ENCODE data around the gene PHF3. TPM values are rescaled to one million over a fixed set of nuclear protein-coding genes. Genes with fewer than 3 reads are reported as not detected.
"Not testable (repeated sequence)": the region's sequence is repeated elsewhere in the genome, so short reads cannot be mapped to it uniquely, and the experiment has no call there.

The PHF3 gene
- total RNA-seq, 2 experiments from 2014 or later: 39.3 to 40.2 TPM

- POLR2A ChIA-PET: no interaction called here
- Mint-ChIP-seq H3K9me3 (ENCODE audit: insufficient read depth) (peaks cover 4% of the 10 kb centered on the region), H3K27ac (no peak overlapping the region), H3K4me3 (no peak overlapping the region), H3K36me3 (ENCODE audit: low read depth) (no peaks in the 10 kb centered on the region), H3K4me1 (ENCODE audit: low read depth) (no peaks in the 10 kb centered on the region), H3K27me3 (ENCODE audit: low read depth) (no peaks in the 10 kb centered on the region)
- CTCF ChIA-PET: no interaction called here
- no peak for ATAC-seq
- DNase-seq: no peak
These were observed 114.8 kb downstream of the PHF3 start for GRCh38 chr6:63750400-63750799.

GRCh38 chr6:63757275-63757674 lies 121.7 kb downstream of the PHF3 start:
- DNase-seq; H3K4me3 Mint-ChIP-seq; ATAC-seq; H3K4me1 Mint-ChIP-seq (ENCODE audit: low read depth); H3K36me3 Mint-ChIP-seq (ENCODE audit: low read depth); H3K9me3 Mint-ChIP-seq (ENCODE audit: insufficient read depth); H3K27me3 Mint-ChIP-seq (ENCODE audit: low read depth); H3K27ac Mint-ChIP-seq; CTCF ChIA-PET; POLR2A ChIA-PET: not testable (repeated sequence)

GRCh38 chr6:63757826-63758225 lies 122.2 kb downstream of the PHF3 start:
- DNase-seq (no peak), ATAC-seq (no peak)
- Mint-ChIP-seq H3K27ac (no peak overlapping the region), H3K4me3 (no peak overlapping the region), H3K36me3 (ENCODE audit: low read depth) (no peaks in the 10 kb centered on the region), H3K27me3 (ENCODE audit: low read depth) (peaks cover under 1% of the 10 kb centered on the region), H3K9me3 (ENCODE audit: insufficient read depth) (no peaks in the 10 kb centered on the region), H3K4me1 (ENCODE audit: low read depth) (no peaks in the 10 kb centered on the region)
- ChIA-PET CTCF (no interaction called here), POLR2A (no interaction called here)

- no peak overlapping the region for H3K4me3 Mint-ChIP-seq
- H3K27me3 Mint-ChIP-seq (ENCODE audit: low read depth): peaks cover 3% of the 10 kb centered on the region
- H3K4me1 Mint-ChIP-seq (ENCODE audit: low read depth): no peaks in the 10 kb centered on the region
- DNase-seq: no peak
- H3K27ac Mint-ChIP-seq: no peak overlapping the region
- POLR2A ChIA-PET: no interaction called here
- no peaks in the 10 kb centered on the region for H3K36me3 Mint-ChIP-seq (ENCODE audit: low read depth)
- CTCF ChIA-PET: interaction anchor here (1.1 to 7.0 kb wide), 2 partner anchors 124 to 161 kb away, joined by 4 to 72 read pairs; partner anchors contain the start of gene PHF3
- ATAC-seq: no peak
- no peaks in the 10 kb centered on the region for H3K9me3 Mint-ChIP-seq (ENCODE audit: insufficient read depth)
These were observed 124.1 kb downstream of the PHF3 start for GRCh38 chr6:63759605-63760105.

- Mint-ChIP-seq H3K4me3 (no peak overlapping the region), H3K4me1 (ENCODE audit: low read depth) (no peaks in the 10 kb centered on the region), H3K27ac (no peak overlapping the region), H3K27me3 (ENCODE audit: low read depth) (peaks cover 3% of the 10 kb centered on the region), H3K9me3 (ENCODE audit: insufficient read depth) (no peaks in the 10 kb centered on the region), H3K36me3 (ENCODE audit: low read depth) (no peaks in the 10 kb centered on the region)
- no peak for ATAC-seq
- DNase-seq: no peak
- POLR2A ChIA-PET: no interaction called here
- CTCF ChIA-PET: interaction anchor here (1.1 to 7.0 kb wide), 2 partner anchors 125 to 162 kb away, joined by 4 to 72 read pairs; partner anchors contain the start of gene PHF3
These were observed 124.6 kb downstream of the PHF3 start for GRCh38 chr6:63760199-63760598.

- Mint-ChIP-seq H3K4me1 (ENCODE audit: low read depth) (no peaks in the 10 kb centered on the region), H3K36me3 (ENCODE audit: low read depth) (no peaks in the 10 kb centered on the region), H3K4me3 (no peak overlapping the region), H3K27me3 (ENCODE audit: low read depth) (peaks cover 22% of the 10 kb centered on the region), H3K27ac (no peak overlapping the region), H3K9me3 (ENCODE audit: insufficient read depth) (no peaks in the 10 kb centered on the region)
- no peak for DNase-seq
- ChIA-PET POLR2A (interaction anchor here (1.0 kb wide), 1 partner anchor 191 kb away, joined by 5 read pairs; no protein-coding TSS in a partner anchor), CTCF (interaction anchor here (0.7 to 7.0 kb wide), 12 partner anchors 13 to 412 kb away, joined by 3 to 72 read pairs (median 4); partner anchors contain the start of gene PHF3)
- no peak for ATAC-seq
These were observed 128.8 kb downstream of the PHF3 start for GRCh38 chr6:63764318-63764916.

Other genes with a start within 250 kb of the PHF3 start
- gene PTP4A1, start 63.3 kb upstream of the PHF3 start, total RNA-seq: 10 to 100 TPM; 86.6 to 87.0 TPM